ENCODE measurements around the gene CLIC4. TPM values are rescaled to one million over a fixed set of nuclear protein-coding genes. Genes with fewer than 3 reads are reported as not detected.

The CLIC4 gene
- total and polyA plus RNA-seq, 10 of the 15 experiments (the other 5 are each of a cell fraction or from before 2014, with no cell fraction given) = 20.4 to 107 (median 69.6) TPM

GRCh38 chr1:24849672-24850295 is 104.5 kb downstream of the CLIC4 start (continued):
- TF ChIP-seq ZBTB40 (IDR thresholded peaks at IDR 0.05; ENCODE audit: borderline replicate concordance) (no peak), WRNIP1 (IDR thresholded peaks at IDR 0.05; ENCODE audit: borderline replicate concordance, low read depth, low read length) (no peak), SIX5 (IDR thresholded peaks at IDR 0.05; ENCODE audit: low read depth, low read length, severe bottlenecking) (no peak), RCOR1 (conservative IDR thresholded peaks at IDR 0.05; ENCODE audit: low read depth, low read length) (no peak), ATF7 (IDR thresholded peaks at IDR 0.05; ENCODE audit: low read depth) (no peak), SIN3A (IDR thresholded peaks at IDR 0.05; ENCODE audit: low read depth, low read length) (no peak), SMAD1 (IDR thresholded peaks at IDR 0.05; ENCODE audit: low read depth, partially characterized antibody) (no peak), SPI1 (IDR thresholded peaks at IDR 0.05; ENCODE audit: borderline replicate concordance, insufficient read depth, low read depth, low read length) (no peak), KLF5 (IDR thresholded peaks at IDR 0.05; ENCODE audit: partially characterized antibody) (no peak), TCF7 (IDR thresholded peaks at IDR 0.05; ENCODE audit: borderline replicate concordance) (no peak), ZNF592 (IDR thresholded peaks at IDR 0.05) (no peak), YY1 (IDR thresholded peaks at IDR 0.05; ENCODE audit: low read depth, low read length) (0 out of 2 replicates have a peak, but pooled peaks have one; percentile 32), NFYA (IDR thresholded peaks at IDR 0.05; ENCODE audit: borderline replicate concordance, low read depth, low read length) (no peak), MTA3 (IDR thresholded peaks at IDR 0.05; ENCODE audit: borderline replicate concordance, low read length) (0 out of 2 replicates have a peak, but pooled peaks have one; percentile 6), IRF4 (IDR thresholded peaks at IDR 0.05; ENCODE audit: low read depth, low read length) (no peak), RFX5 (IDR thresholded peaks at IDR 0.05; ENCODE audit: low read depth, low read length) (no peak), BHLHE40 (IDR thresholded peaks at IDR 0.05; ENCODE audit: borderline replicate concordance in 1 of 2, low read depth in 2 of 2, low read length in 1 of 2) (peak; percentile 70 to 79; a peak in 3 of 4 replicates), PAX5 (IDR thresholded peaks at IDR 0.05; ENCODE audit: borderline replicate concordance, low read depth, low read length) (no peak), NR2F1 (conservative IDR thresholded peaks at IDR 0.05) (peak; percentile 82), MXI1 (IDR thresholded peaks at IDR 0.05; ENCODE audit: low read depth, low read length) (0 out of 2 replicates have a peak, but pooled peaks have one; percentile 30), POLR2AphosphoS2 (IDR thresholded peaks at IDR 0.05; ENCODE audit: low read depth, low read length) (no peak), HDGF (IDR thresholded peaks at IDR 0.05) (0 out of 2 replicates have a peak, but pooled peaks have one; percentile 42)
